Sigmoid colon (tissue), 7 donors: ENCODE measurements around the gene MORN5. TPM values are rescaled to one million over a fixed set of nuclear protein-coding genes. Genes with fewer than 3 reads are reported as not detected.

ENCODE experiments used
- DNase-seq: peaks from one replicate; pipeline ENCODE4 v3.0.0-alpha.2; 2019
- H3K27ac ChIP-seq, 4 donors: fragments of 200-600 bp; sonication (generic); one replicate each; pipeline ENCODE4 v1.5.1; 2016 to 2019; ENCODE audit warnings: mild to moderate bottlenecking in 1 of 4
- H3K27me3 ChIP-seq, 3 donors: fragments of 200-600 bp; sonication (generic); one replicate each; pipeline ENCODE4 v1.5.1; 2019; ENCODE audit warnings: mild to moderate bottlenecking in 1 of 3
- H3K36me3 ChIP-seq, 4 donors: fragments of 200-600 bp; sonication (generic); one replicate each; pipeline ENCODE4 v1.5.1; 2016 to 2019
- H3K4me1 ChIP-seq, 4 donors: fragments of 200-600 bp; sonication (generic); one replicate each; pipeline ENCODE4 v1.5.1; 2017 to 2019
- H3K4me3 ChIP-seq, 4 donors: fragments of 200-600 bp; sonication (generic); one replicate each; pipeline ENCODE4 v1.5.1; 2017 to 2019; ENCODE audit warnings: mild to moderate bottlenecking in 2 of 4, moderate library complexity in 1 of 4
- H3K9me3 ChIP-seq, 4 donors: fragments of 200-600 bp in 3 of 4; sonication (generic) in 3 of 4; one replicate each; pipeline versions ENCODE4 v1.5.1 to v1.6.1; 2013 to 2019
- EP300 ChIP-seq, 4 donors: sonication (generic); formaldehyde crosslinking; IDR thresholded peaks; one replicate each; pipeline ENCODE4 v1.6.1; 2017; ENCODE audit warnings: antibody characterized with exemption in 4 of 4
- POLR2A ChIP-seq, 2 donors: fragments of 450-650 bp; IDR thresholded peaks; one replicate each; pipeline ENCODE4 v1.6.1; 2016; ENCODE audit warnings: antibody characterized with exemption in 2 of 2, mild to moderate bottlenecking in 2 of 2, moderate library complexity in 2 of 2
- POLR2AphosphoS5 ChIP-seq, 4 donors: sonication (generic); formaldehyde crosslinking; IDR thresholded peaks; one replicate each; pipeline ENCODE4 v1.6.1; 2017; ENCODE audit warnings: antibody characterized with exemption in 4 of 4
- WGBS, 2 donors: extraction: QIAGEN DNeasy Blood & Tissue Kit; methylation state at CpG; one replicate each; pipeline ENCODE4 v1.1.7; 2013; 5-methylcytosine and 5-hydroxymethylcytosine counted together
- intact Hi-C: fragments of 100-400 bp; cut with DNase I; formaldehyde crosslinking; loops from one replicate; pipeline ENCODE4 v1.15.1; 2023
- polyA plus RNA-seq, 3 donors: library from polyadenylated mRNA; stranded (reverse); fragments of 200-250 nt; gene quantifications; one replicate each; pipeline ENCODE4 v1.2.3, GENCODE V29; 2013
- total RNA-seq, 4 donors: library from RNA; depleted of rRNA; stranded (reverse); fragments of >200 nt; gene quantifications; one replicate each; pipeline ENCODE4 v1.1.0, GENCODE V29; 2016
- TF ChIP-seq, protein P1 (sequence below), 4 experiments: fragments of 450-650 bp in 3 of 4; fragments of 200-600 bp in 1 of 4; IDR thresholded peaks; one replicate each; pipeline ENCODE4 v1.5.1; 2016 to 2019; ENCODE audit warnings: antibody characterized with exemption in 4 of 4, mild to moderate bottlenecking in 3 of 4, moderate library complexity in 2 of 4
- donor health status: healthy with polysubstance abuse.
- donor health status: Bipolar disorder and iron deficiency.
- donor health status: healthy.

Gene MORN5
- total and polyA plus RNA-seq, 7 donors: 2.4 to 45.7 (median 30.3) TPM; not detected in 1

DNA sequence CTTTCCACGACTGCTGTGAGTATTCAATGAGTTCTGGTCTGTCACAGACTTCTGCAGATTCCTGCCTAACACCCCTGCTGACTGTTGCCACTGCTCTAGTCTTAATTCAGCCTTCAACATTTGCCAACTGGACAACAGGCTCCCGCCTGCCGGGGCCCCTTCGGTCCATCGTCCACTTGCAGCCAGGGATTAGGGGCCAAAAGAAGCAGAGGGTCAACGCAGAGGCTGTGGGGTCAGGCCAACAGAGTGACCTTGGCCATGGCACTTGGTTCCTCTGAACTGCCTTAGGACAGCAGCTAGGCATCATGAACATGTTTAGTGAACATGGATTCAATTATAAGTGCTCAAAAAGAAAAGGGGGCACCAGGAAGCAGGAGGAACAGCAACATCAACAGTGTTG, 28.7 kb downstream of the MORN5 start:
- no peaks in the 10 kb centered on the region for H3K9me3 ChIP-seq
- intact Hi-C loops: no loop called here
- no peak overlapping the region for H3K27ac ChIP-seq
- no peaks in the 10 kb centered on the region for H3K4me1 ChIP-seq
- peaks cover 0 to 25% (median 0%) of the 10 kb centered on the region in 4 donors for H3K36me3 ChIP-seq
- H3K4me3 ChIP-seq: no peak overlapping the region
- WGBS, 2 donors: 90 to 93% methylated on average over 6 of the region's 6 CpGs
- DNase-seq: no peak
- TF ChIP-seq POLR2AphosphoS5 (IDR thresholded peaks at IDR 0.05): no peak
- TF ChIP-seq, protein P1, sequence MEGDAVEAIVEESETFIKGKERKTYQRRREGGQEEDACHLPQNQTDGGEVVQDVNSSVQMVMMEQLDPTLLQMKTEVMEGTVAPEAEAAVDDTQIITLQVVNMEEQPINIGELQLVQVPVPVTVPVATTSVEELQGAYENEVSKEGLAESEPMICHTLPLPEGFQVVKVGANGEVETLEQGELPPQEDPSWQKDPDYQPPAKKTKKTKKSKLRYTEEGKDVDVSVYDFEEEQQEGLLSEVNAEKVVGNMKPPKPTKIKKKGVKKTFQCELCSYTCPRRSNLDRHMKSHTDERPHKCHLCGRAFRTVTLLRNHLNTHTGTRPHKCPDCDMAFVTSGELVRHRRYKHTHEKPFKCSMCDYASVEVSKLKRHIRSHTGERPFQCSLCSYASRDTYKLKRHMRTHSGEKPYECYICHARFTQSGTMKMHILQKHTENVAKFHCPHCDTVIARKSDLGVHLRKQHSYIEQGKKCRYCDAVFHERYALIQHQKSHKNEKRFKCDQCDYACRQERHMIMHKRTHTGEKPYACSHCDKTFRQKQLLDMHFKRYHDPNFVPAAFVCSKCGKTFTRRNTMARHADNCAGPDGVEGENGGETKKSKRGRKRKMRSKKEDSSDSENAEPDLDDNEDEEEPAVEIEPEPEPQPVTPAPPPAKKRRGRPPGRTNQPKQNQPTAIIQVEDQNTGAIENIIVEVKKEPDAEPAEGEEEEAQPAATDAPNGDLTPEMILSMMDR (IDR thresholded peaks at IDR 0.05): no peak
- no peak for TF ChIP-seq POLR2A (IDR thresholded peaks at IDR 0.05)
- TF ChIP-seq EP300 (IDR thresholded peaks at IDR 0.05): no peak
- H3K27me3 ChIP-seq: no peaks in the 10 kb centered on the region

DNA sequence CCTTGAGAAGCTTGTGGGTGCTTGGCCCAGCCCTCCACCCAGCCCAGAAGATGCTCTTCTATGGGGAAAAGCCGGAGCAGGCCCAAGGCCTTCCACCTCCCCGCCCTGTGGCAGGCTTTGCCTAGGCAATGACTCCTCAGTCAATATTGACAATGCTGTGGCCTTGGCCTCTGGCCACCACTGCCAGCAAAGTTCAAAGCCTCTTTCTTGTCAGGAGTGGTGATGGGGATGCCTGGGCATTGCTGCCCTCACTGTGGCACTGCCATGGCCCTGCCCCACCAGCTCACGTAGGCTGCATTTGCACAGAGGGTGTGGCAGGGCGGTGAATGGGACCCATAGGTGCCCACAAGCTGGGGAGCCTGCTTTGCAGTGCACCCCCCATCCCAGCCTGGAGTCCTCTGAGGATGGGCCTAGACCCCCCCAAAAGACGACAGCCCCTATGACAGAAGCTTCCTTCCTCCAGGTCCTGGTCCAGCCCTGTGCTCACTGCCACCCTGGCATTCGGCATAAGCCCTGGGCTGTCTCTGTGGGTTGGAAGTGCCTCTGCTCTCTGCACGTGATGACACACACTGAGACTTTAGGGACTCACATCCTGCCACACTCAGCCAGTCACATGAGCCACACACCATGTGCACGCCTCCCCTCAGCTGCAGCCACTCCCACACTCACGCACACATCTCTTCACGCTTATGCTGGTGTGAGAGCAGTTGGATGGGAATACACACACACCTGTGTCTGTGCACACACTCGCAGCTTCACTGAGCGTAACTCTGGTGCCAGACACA, 31.1 kb downstream of the MORN5 start:
- 39 to 75% methylated on average over 12 of the region's 12 CpGs for WGBS, 2 donors
- peaks cover 0 to 17% (median 0%) of the 10 kb centered on the region in 4 donors for H3K36me3 ChIP-seq
- no peak for DNase-seq
- no peaks in the 10 kb centered on the region for H3K9me3 ChIP-seq
- H3K27ac ChIP-seq: no peak overlapping the region
- intact Hi-C loops: no loop called here
- TF ChIP-seq POLR2A (IDR thresholded peaks at IDR 0.05) (no peak), EP300 (IDR thresholded peaks at IDR 0.05) (no peak), POLR2AphosphoS5 (IDR thresholded peaks at IDR 0.05) (no peak)
- TF ChIP-seq, protein P1 (IDR thresholded peaks at IDR 0.05): no peak
- H3K4me3 ChIP-seq: no peak overlapping the region
- no peaks in the 10 kb centered on the region for H3K27me3 ChIP-seq
- H3K4me1 ChIP-seq: no peaks in the 10 kb centered on the region

DNA sequence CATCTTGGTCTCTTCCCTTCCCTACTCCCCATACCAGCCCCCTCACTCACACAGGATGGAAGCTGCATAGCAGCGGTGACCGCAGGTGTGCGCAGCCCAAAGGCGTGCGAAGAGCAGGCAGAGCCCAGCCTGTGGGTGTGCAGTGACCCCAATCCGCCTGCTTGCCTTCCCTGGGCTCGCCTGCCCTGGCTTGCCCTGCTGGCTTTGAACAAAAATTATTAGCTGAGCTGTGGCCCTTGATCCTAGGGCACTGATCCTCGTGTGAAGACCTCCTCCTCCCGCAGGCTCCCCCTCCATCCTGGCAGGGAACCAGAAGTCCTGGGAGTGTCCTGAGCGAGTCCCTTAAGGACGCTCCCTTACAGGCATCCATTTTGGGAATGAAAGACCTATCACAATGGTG, 31.9 kb downstream of the MORN5 start:
- peaks cover 0 to 17% (median 0%) of the 10 kb centered on the region in 4 donors for H3K36me3 ChIP-seq
- H3K27ac ChIP-seq: no peak overlapping the region
- H3K4me1 ChIP-seq: no peaks in the 10 kb centered on the region
- 84 to 86% methylated on average over 11 of the region's 11 CpGs for WGBS, 2 donors
- intact Hi-C loops: no loop called here
- TF ChIP-seq EP300 (IDR thresholded peaks at IDR 0.05): no peak
- TF ChIP-seq, protein P1 (IDR thresholded peaks at IDR 0.05): no peak
- no peaks in the 10 kb centered on the region for H3K27me3 ChIP-seq
- no peak for DNase-seq
- no peak overlapping the region for H3K4me3 ChIP-seq
- H3K9me3 ChIP-seq: no peaks in the 10 kb centered on the region

DNA sequence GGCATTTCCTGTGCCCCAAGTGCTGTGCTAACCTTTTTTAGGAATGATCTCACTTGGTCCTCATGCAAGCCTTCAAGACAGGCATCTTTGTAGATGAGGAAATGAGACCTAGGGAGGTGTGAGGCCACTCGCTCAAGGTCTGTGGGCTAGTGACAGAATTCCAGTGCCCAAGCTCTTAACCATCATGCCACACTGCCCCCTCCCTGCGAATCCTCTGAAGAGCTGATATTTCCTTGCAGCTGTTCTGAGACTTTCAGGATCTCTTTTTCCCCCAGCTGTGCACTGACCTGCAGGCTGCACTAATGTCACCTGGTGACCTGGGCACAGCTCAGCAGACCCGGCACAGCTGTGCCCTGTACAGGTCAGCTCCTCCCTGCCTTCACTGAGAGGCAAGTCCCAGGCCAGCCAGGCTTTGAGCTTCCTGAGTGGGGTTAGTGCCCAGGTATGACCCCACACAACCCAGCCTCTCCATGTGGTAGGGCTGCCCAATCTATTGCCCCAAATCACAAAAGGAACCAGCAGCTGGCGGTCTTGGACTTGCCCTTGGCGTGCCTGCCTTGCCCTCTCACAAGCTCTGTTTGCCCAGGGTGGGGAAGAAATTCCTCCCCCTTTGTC, 32.7 kb downstream of the MORN5 start:
- H3K36me3 ChIP-seq: peaks cover 0 to 9% (median 0%) of the 10 kb centered on the region in 4 donors
- no peak overlapping the region for H3K4me3 ChIP-seq
- DNase-seq: no peak
- whole genome bisulfite sequencing, 2 donors: 68 to 84% methylated on average over 5 of the region's 5 CpGs
- intact Hi-C loops: no loop called here
- no peaks in the 10 kb centered on the region for H3K27me3 ChIP-seq
- no peaks in the 10 kb centered on the region for H3K9me3 ChIP-seq
- no peak overlapping the region for H3K27ac ChIP-seq
- TF ChIP-seq, protein P1 (IDR thresholded peaks at IDR 0.05): no peak
- TF ChIP-seq POLR2AphosphoS5 (IDR thresholded peaks at IDR 0.05): no peak
- no peak for TF ChIP-seq EP300 (IDR thresholded peaks at IDR 0.05)
- TF ChIP-seq POLR2A (IDR thresholded peaks at IDR 0.05): no peak
- H3K4me1 ChIP-seq: no peaks in the 10 kb centered on the region
